GM19438 (cell line): ENCODE data around the gene FANCC.

Source experiments
- ATAC-seq: cut with Tn5 transposase; IDR thresholded peaks from one replicate; pipeline ENCODE4 v1.9.1; 2021; ENCODE audit warnings: low read depth; ENCODE audit not compliant: unreplicated experiment

The FANCC gene

DNA sequence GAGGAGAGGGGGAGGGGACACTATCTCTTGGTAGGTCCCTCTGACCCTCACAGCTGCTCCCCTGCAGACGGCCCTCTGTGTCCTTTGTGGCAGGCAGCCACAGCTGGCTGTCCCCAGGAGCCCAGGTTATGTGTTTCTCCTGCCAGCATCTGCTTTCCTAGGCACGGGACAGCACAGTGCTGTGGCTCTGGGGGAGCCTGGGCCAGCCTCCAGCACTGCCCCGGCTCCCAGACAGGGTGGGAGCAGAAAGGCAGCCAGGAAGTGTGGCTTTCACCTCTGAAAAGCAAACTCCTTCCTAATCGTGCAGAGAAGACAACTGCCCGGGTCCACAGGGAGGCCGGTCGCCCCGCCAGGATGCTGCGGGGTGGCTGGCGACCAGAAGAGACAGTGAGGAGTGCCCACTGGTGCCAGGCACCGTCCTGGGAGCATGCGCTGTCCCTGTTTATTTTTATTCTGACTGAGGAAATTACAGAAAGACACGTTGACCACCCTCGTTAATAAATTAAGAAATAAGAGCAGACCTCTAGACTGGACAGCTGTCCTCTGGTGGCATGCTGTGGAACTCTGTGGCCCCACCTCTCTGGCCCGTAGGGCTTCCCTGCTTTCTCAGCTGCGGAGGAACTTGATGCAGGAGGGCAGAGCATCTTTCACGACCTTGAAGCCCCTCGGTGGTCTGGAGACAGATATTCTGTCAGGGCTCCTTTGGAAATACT is 240.3 kb downstream of the FANCC start:
- no peak for ATAC-seq

DNA sequence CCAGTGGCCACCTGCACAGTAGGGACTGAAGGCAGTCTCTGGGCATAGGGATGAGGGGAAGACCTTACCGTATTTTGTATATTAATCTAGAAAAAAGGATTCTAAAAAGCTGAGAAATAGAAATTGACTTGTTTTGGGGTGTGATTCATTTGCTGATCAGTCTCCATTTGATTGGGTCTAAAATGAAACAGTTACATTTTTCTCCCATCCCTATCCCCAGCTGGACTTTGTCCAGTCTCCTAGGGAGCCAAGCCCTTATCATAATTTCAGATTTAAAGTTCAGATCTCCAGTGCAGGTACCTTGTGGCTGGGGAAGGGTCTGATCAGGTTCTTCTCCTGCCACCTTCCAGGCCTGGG is 240.8 kb downstream of the FANCC start:
- no peak for ATAC-seq

DNA sequence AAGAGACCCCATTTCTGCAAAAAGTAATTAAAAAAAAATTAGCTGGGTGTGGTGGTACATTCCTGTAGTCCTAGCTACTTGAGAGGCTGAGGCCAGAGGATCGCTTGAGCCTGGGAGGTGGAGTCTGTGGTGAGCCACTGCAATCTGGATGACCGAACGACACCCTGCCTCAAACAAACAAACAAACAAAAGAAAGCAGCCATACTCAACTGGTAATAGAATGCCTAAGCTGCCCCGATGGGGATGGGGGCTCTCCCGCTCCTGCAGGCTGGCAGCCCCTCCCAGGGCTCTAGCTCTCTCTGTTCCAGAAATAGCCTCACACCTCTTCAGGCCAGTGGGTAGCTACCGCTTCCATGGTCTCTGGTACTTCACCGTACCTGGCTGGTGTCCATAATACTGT is 241.8 kb downstream of the FANCC start:
- no peak for ATAC-seq

DNA sequence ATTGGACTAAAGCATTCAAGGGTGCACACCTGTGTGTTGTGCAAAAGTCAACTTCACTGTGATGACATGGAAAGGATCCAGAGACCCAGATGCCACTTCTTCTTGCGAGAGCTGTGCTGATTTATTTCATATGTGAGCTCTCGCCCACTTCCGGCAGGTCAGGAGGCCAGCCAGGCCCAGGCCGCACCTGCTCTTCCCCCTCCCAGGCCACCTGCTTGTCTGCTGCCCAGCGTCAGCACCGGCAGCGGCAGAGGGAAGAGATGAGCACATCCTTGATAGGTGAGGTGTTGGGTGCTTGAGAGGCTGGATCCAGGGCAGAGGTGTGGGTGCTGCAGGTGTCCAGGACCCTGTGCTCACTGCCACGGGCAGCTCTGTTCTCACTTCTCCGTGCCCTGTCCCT is 242.9 kb downstream of the FANCC start:
- no peak for ATAC-seq

DNA sequence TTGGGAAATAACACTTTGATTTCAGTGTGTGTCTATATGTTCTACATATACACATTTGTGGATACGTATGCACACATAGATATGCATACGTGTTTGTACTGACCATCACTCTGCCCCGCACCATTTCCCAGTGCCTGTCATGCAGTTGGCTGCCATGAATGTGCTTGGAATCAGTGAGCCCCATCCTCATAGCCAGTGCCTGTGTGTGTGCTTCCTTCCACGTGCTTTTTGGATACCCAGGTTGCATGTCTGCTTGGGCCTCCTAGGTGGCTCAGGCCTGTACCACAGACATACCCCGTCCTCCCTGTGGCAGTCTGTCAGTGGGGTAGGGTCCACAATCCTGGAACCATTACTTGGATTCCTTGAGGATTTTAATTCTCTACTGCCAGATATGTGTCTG is 243.6 kb downstream of the FANCC start:
- ATAC-seq: no peak

- no peak for ATAC-seq
Measured at GRCh38 chr9:95073042-95073607, 244.4 kb downstream of the FANCC start.

DNA sequence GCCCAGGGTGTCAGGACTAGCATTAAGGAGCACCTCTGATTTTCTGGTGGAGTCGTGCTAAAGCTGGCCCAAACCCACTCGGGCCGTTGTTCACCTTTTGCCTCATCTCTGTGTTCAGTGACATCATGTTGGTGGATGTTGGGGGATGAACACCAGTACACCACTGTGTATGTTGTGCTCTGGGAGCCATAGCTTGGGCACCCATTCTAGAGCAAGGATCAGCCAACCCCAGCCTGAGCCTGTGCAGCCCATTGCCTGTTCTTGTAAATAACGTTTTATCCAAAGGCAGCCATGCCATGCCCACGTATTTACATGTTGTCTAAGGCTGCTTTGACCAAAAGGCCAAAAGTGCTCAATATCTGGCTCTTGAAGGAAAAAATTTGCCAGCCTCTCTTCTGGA is 245.6 kb downstream of the FANCC start:
- ATAC-seq: no peak

GRCh38 chr9:95071450-95071849 is 246.1 kb downstream of the FANCC start:
- no peak for ATAC-seq

GRCh38 chr9:95070549-95071021 is 246.9 kb downstream of the FANCC start:
- ATAC-seq: no peak

DNA sequence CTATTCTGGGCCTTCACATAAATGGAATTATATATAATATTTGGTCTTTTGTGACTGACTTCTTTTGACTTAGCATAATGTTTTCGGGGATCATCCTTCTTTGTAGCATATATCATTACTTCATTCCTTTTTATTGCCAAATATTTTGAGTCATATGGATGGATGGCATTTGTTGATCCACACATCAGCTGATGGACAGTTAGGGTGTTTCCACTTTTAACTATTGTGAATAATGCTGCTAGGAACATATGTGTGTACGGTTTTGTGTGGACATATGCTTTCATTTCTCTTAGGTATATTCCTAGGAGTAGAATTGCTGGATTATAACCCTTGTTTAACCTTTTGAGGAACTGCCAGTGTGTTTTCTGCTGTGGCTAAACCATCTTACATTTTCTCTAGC is 249.6 kb downstream of the FANCC start:
- ATAC-seq: no peak

DNA sequence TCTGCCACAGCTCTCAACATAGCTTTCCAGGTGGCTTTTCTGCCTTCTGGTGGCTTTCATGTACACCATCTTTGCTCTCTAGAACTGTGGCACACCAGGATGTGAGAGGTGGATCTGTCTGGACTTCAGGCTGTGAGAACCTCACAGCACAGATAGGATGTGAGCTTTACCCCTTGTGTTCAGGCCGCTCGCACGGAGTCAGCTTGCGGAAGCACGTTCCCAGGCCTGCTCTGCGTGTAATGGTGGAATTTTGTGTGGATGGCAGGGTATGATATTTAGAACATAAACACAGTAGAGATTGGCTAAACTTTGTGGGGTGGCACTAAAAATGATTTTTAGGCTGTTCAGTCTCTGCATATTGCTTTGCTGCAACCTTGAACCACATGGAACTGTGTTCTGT is 250.5 kb downstream of the FANCC start:
- ATAC-seq: no peak

GRCh38 chr9:95065224-95065623 is 252.3 kb downstream of the FANCC start:
- ATAC-seq: no peak

- ATAC-seq: no peak
Measured at GRCh38 chr9:95063300-95063699, 254.2 kb downstream of the FANCC start.

GRCh38 chr9:95062596-95063065 is 254.9 kb downstream of the FANCC start:
- ATAC-seq: no peak

- ATAC-seq: no peak
Measured at GRCh38 chr9:95061916-95062595, 255.5 kb downstream of the FANCC start.

GRCh38 chr9:95060916-95061315 is 256.6 kb downstream of the FANCC start:
- ATAC-seq: no peak

DNA sequence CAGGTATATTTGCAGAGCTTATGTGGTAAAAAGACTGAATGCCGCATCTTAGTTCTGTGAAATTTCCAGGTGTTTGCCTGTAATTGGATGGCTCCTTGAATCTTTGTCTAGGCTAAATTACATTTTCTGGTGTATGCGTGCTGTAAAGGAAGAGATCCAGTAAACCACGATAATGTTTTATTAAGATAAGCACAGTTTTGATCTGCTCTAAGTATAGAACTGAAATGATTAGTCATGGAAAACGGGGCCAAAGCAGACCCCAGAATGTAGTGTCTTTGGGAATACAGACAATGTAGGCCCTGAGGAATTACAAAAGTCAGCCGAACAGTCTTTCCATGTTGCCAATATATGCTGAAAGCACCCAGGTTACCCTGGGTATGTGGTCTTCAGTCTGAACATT is 257.3 kb downstream of the FANCC start:
- no peak for ATAC-seq

DNA sequence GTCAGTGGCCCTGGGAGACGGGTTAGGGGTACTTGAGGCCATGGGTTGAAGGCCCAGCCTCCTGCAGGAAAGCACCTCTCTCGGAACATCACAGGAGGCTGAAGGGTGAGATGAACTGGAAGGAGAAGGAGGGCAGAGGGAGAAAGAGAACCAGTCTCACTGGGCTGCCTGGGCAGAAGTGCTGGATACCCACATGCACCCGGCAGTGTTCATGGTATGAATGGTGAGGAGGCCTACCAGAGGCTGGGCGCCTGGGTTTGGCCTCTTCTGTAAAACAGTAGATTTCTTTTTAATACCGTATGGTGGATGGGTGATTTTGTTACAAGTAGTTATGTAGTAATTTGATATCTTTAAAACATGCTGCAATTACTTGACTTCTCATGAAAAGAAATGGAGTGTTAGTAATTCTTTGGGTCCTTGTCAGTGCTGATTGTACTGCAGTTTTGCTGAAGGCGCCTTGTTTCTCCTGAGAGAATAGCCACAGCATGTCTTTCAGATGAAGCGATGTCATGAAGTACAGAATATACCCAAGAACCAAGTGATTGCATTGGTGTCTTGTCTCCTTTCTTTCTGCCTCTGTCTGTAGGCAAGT is 258.6 kb downstream of the FANCC start:
- ATAC-seq: no peak

DNA sequence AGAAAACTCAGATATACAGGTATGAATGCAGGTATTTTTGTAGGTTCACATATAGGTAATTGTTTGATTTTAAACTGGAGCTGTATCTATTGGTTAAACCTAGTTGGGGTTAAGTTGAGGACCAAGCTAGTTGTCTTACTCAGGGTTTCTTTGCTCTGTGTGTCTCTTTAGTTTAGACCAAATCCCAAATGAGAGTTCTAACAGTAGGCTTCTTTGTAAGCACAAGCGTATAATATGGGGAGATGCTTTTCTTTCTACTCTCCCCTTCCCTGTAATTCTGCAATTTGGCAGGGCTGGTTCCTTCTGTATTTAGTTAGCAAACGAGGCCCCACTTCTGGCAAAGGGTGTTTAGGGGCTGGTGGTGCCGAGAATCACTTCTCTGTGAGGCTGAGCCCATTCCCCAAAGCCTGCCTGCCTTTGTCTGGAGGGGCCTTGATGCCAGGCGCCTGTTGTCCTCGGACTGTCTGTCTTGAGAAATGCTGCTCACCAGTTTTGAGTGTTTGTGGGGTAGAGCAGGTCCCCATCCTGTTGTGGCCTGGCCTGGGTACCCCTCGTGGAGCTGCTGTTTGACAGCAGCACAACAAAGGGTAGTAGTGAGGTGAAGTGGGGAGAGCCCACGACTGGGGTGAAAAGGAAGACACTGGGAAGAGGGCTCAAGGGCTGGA is 259.3 kb downstream of the FANCC start:
- no peak for ATAC-seq

GRCh38 chr9:95057101-95057500 is 260.4 kb downstream of the FANCC start:
- ATAC-seq: no peak
